K562 (cell line): ENCODE results near the gene LMLN. TPM values are rescaled to one million over a fixed set of nuclear protein-coding genes. Genes with fewer than 3 reads are reported as not detected.

ENCODE experiments used
- DMBX1 ChIP-seq: fragments of 250-450 bp; sonication (Bioruptor Pico); IDR thresholded peaks from 2 replicates; pipeline ENCODE4 v1.8.0; 2022; ENCODE audit warnings: inconsistent platforms, mild to moderate bottlenecking, moderate library complexity, borderline replicate concordance
- KDM1A ChIP-seq, 2 experiments: fragments of 450-650 bp; IDR thresholded peaks; 2 replicates each; pipeline ENCODE4 v1.6.1; 2016; ENCODE audit warnings: mild to moderate bottlenecking in 2 of 2
- KHSRP ChIP-seq: fragments of 450-650 bp; IDR thresholded peaks from 2 replicates; pipeline ENCODE4 v1.6.1; 2017
- MTA1 ChIP-seq: fragments of 450-650 bp; IDR thresholded peaks from 2 replicates; pipeline ENCODE4 v1.6.1; 2017; ENCODE audit warnings: borderline replicate concordance
- PHTF2 ChIP-seq: fragments of 250-450 bp; sonication (Bioruptor Pico); IDR thresholded peaks from 2 replicates; pipeline ENCODE4 v1.5.0; 2021; ENCODE audit warnings: mild to moderate bottlenecking
- SIN3A ChIP-seq, 2 experiments: fragments of 150-350 bp in 1 of 2; IDR thresholded peaks; 2 replicates each; pipeline ENCODE4 v1.6.1; 2011 to 2016; ENCODE audit warnings: borderline replicate concordance in 2 of 2, low read depth in 2 of 2, low read length in 2 of 2, mild to moderate bottlenecking in 2 of 2, moderate library complexity in 2 of 2; ENCODE audit not compliant: control insufficient read depth in 1 of 2
- TRIM24 ChIP-seq, 2 experiments: fragments of 450-650 bp; IDR thresholded peaks; 2 replicates each; pipeline ENCODE4 v1.6.1; 2016
- ZNF586 ChIP-seq: fragments of 450-650 bp; formaldehyde crosslinking; conservative IDR thresholded peaks from 2 replicates; pipeline ENCODE4 v1.4.0; 2020; ENCODE audit warnings: mild to moderate bottlenecking, moderate library complexity
- polyA plus RNA-seq, 8 experiments: library from polyadenylated mRNA; depleted of rRNA in 4 of 8; stranded (reverse) in 5 of 8; unstranded in 3 of 8; fragments of >200 nt; fragmentation: Nextera tagmentation in 2 of 8; fragmentation: Illumina TruSeq in 1 of 8; extraction: Ambion mirVana in 2 of 8; extraction: Trizol in 1 of 8; gene quantifications; 2 replicates each; pipeline versions ENCODE4 v1.2.1 to v1.2.3, GENCODE V29; 2011 to 2014; ENCODE audit warnings: inconsistent platforms in 1 of 8, missing spikeins in 1 of 8
- total RNA-seq, 7 experiments: library from RNA; depleted of rRNA in 6 of 7; stranded (reverse); fragments of >200 nt in 6 of 7; fragmentation: Illumina TruSeq in 2 of 7; extraction: Trizol in 2 of 7; gene quantifications; 2 replicates each; pipeline versions ENCODE4 v1.2.1 to v1.2.3, GENCODE V29; 2011 to 2021; ENCODE audit warnings: low replicate concordance in 1 of 7
- TF ChIP-seq, protein P1 (sequence below): fragments of 450-650 bp; IDR thresholded peaks from 2 replicates; pipeline ENCODE4 v1.6.1; 2017; ENCODE audit warnings: antibody characterized with exemption, mild to moderate bottlenecking
- TF ChIP-seq, protein P2 (sequence below): fragments of 450-650 bp; IDR thresholded peaks from 2 replicates; pipeline ENCODE4 v1.6.1; 2016; ENCODE audit warnings: borderline replicate concordance
- TF ChIP-seq, protein P3 (sequence below), 3 experiments: fragments of 200-800 bp in 1 of 3; fragments of 250-450 bp in 1 of 3; fragments of 450-650 bp in 1 of 3; sonication (Bioruptor Pico) in 1 of 3; sonication (Bioruptor generic) in 1 of 3; formaldehyde crosslinking in 1 of 3; IDR thresholded peaks; 2 replicates each; pipeline versions ENCODE4 v1.6.1 to v1.8.0; 2016 to 2022; ENCODE audit warnings: mild to moderate bottlenecking in 2 of 3, missing genetic modification characterization in 2 of 3, missing compliant biosample characterization in 1 of 3, moderate library complexity in 1 of 3
- TF ChIP-seq, protein P4 (sequence below): fragments of 250-450 bp; sonication (Bioruptor Pico); IDR thresholded peaks from 2 replicates; pipeline ENCODE4 v1.4.0; 2020; ENCODE audit warnings: mild to moderate bottlenecking, moderate library complexity
- TF ChIP-seq, protein P5 (sequence below): fragments of 250-450 bp; sonication (Bioruptor Pico); IDR thresholded peaks from 2 replicates; pipeline ENCODE4 v1.5.0; 2020; ENCODE audit warnings: mild to moderate bottlenecking

The LMLN gene
- total and polyA plus RNA-seq, 9 of the 15 experiments (the other 6 are each of a cell fraction or from before 2014, with no cell fraction given), result 2.2 to 15.9 (median 6.9) TPM

DNA sequence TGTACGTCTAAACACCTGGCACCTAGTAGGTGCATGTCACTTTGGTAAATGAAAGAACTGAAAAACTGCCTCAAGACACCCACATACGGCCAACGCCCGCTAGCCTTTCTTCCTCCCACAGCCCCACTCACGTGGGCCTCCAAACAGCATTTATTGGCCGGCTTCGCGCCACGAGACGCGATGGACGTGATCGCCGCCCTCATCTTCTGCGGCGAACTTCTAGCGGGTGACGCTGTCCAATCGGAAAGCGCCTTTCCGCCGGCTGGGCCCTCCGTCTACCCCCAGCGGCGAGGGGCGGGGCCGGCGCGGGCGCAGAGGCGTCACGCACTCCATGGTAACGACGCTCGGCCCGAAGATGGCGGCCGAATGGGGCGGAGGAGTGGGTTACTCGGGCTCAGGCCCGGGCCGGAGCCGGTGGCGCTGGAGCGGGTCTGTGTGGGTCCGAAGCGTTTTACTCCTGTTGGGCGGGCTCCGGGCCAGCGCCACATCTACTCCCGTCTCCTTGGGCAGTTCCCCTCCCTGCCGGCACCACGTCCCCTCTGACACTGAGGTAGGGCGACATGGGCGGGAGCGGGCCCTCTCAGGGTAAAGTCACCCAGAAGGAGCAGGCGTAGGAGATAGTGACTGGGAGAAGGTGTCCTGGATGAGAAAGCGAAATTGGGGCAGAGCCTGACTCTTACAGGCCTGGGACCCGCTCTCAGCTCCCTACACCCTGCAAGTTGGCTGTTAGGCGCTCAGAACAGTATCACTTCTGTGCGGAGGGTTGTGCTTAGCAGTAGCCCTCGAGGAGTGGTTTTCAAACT, at the start of gene LMLN (continued):
- TF ChIP-seq, protein P1, sequence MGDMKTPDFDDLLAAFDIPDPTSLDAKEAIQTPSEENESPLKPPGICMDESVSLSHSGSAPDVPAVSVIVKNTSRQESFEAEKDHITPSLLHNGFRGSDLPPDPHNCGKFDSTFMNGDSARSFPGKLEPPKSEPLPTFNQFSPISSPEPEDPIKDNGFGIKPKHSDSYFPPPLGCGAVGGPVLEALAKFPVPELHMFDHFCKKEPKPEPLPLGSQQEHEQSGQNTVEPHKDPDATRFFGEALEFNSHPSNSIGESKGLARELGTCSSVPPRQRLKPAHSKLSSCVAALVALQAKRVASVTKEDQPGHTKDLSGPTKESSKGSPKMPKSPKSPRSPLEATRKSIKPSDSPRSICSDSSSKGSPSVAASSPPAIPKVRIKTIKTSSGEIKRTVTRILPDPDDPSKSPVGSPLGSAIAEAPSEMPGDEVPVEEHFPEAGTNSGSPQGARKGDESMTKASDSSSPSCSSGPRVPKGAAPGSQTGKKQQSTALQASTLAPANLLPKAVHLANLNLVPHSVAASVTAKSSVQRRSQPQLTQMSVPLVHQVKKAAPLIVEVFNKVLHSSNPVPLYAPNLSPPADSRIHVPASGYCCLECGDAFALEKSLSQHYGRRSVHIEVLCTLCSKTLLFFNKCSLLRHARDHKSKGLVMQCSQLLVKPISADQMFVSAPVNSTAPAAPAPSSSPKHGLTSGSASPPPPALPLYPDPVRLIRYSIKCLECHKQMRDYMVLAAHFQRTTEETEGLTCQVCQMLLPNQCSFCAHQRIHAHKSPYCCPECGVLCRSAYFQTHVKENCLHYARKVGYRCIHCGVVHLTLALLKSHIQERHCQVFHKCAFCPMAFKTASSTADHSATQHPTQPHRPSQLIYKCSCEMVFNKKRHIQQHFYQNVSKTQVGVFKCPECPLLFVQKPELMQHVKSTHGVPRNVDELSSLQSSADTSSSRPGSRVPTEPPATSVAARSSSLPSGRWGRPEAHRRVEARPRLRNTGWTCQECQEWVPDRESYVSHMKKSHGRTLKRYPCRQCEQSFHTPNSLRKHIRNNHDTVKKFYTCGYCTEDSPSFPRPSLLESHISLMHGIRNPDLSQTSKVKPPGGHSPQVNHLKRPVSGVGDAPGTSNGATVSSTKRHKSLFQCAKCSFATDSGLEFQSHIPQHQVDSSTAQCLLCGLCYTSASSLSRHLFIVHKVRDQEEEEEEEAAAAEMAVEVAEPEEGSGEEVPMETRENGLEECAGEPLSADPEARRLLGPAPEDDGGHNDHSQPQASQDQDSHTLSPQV, result no peak
- TF ChIP-seq, protein P2, sequence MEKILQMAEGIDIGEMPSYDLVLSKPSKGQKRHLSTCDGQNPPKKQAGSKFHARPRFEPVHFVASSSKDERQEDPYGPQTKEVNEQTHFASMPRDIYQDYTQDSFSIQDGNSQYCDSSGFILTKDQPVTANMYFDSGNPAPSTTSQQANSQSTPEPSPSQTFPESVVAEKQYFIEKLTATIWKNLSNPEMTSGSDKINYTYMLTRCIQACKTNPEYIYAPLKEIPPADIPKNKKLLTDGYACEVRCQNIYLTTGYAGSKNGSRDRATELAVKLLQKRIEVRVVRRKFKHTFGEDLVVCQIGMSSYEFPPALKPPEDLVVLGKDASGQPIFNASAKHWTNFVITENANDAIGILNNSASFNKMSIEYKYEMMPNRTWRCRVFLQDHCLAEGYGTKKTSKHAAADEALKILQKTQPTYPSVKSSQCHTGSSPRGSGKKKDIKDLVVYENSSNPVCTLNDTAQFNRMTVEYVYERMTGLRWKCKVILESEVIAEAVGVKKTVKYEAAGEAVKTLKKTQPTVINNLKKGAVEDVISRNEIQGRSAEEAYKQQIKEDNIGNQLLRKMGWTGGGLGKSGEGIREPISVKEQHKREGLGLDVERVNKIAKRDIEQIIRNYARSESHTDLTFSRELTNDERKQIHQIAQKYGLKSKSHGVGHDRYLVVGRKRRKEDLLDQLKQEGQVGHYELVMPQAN, result peak; percentile 94
- peak; percentile 54; the same call in 1 of the 2 replicates for TF ChIP-seq DMBX1 (CRISPR knock-in tag)
- peak; percentile 79 to 90 for TF ChIP-seq SIN3A (IDR thresholded peaks at IDR 0.05; ENCODE audit: borderline replicate concordance in 2 of 2, control insufficient read depth in 1 of 2, low read depth in 2 of 2, low read length in 2 of 2)
- no peak for TF ChIP-seq ZNF586 (CRISPR knock-in tag)
- TF ChIP-seq, protein P3, sequence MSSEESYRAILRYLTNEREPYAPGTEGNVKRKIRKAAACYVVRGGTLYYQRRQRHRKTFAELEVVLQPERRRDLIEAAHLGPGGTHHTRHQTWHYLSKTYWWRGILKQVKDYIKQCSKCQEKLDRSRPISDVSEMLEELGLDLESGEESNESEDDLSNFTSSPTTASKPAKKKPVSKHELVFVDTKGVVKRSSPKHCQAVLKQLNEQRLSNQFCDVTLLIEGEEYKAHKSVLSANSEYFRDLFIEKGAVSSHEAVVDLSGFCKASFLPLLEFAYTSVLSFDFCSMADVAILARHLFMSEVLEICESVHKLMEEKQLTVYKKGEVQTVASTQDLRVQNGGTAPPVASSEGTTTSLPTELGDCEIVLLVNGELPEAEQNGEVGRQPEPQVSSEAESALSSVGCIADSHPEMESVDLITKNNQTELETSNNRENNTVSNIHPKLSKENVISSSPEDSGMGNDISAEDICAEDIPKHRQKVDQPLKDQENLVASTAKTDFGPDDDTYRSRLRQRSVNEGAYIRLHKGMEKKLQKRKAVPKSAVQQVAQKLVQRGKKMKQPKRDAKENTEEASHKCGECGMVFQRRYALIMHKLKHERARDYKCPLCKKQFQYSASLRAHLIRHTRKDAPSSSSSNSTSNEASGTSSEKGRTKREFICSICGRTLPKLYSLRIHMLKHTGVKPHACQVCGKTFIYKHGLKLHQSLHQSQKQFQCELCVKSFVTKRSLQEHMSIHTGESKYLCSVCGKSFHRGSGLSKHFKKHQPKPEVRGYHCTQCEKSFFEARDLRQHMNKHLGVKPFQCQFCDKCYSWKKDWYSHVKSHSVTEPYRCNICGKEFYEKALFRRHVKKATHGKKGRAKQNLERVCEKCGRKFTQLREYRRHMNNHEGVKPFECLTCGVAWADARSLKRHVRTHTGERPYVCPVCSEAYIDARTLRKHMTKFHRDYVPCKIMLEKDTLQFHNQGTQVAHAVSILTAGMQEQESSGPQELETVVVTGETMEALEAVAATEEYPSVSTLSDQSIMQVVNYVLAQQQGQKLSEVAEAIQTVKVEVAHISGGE (CRISPR knock-in tag; IDR thresholded peaks at IDR 0.05), result no peak; a peak in 1 of 6 replicates
- TF ChIP-seq, protein P4, sequence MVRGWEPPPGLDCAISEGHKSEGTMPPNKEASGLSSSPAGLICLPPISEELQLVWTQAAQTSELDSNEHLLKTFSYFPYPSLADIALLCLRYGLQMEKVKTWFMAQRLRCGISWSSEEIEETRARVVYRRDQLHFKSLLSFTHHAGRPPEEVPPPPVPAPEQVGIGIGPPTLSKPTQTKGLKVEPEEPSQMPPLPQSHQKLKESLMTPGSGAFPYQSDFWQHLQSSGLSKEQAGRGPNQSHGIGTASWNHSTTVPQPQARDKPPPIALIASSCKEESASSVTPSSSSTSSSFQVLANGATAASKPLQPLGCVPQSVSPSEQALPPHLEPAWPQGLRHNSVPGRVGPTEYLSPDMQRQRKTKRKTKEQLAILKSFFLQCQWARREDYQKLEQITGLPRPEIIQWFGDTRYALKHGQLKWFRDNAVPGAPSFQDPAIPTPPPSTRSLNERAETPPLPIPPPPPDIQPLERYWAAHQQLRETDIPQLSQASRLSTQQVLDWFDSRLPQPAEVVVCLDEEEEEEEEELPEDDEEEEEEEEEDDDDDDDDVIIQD, result no peak
- no peak for TF ChIP-seq KDM1A (IDR thresholded peaks at IDR 0.05)
- TF ChIP-seq TRIM24 (IDR thresholded peaks at IDR 0.05), result no peak; a peak in 1 of 4 replicates
- TF ChIP-seq PHTF2 (CRISPR knock-in tag), result no peak
- no peak for TF ChIP-seq KHSRP
- TF ChIP-seq, protein P5, sequence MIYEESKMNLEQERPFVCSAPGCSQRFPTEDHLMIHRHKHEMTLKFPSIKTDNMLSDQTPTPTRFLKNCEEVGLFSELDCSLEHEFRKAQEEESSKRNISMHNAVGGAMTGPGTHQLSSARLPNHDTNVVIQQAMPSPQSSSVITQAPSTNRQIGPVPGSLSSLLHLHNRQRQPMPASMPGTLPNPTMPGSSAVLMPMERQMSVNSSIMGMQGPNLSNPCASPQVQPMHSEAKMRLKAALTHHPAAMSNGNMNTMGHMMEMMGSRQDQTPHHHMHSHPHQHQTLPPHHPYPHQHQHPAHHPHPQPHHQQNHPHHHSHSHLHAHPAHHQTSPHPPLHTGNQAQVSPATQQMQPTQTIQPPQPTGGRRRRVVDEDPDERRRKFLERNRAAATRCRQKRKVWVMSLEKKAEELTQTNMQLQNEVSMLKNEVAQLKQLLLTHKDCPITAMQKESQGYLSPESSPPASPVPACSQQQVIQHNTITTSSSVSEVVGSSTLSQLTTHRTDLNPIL (CRISPR knock-in tag), result no peak
- peak; percentile 83; the same call in 1 of the 2 replicates for TF ChIP-seq MTA1
